HG03457 (cell line): ENCODE data around the gene CDH23.

Source experiments
- ATAC-seq: cut with Tn5 transposase; IDR thresholded peaks from one replicate; pipeline ENCODE4 v1.9.1; 2021; ENCODE audit warnings: moderate number of reproducible peaks; ENCODE audit not compliant: unreplicated experiment

CDH23 gene

DNA sequence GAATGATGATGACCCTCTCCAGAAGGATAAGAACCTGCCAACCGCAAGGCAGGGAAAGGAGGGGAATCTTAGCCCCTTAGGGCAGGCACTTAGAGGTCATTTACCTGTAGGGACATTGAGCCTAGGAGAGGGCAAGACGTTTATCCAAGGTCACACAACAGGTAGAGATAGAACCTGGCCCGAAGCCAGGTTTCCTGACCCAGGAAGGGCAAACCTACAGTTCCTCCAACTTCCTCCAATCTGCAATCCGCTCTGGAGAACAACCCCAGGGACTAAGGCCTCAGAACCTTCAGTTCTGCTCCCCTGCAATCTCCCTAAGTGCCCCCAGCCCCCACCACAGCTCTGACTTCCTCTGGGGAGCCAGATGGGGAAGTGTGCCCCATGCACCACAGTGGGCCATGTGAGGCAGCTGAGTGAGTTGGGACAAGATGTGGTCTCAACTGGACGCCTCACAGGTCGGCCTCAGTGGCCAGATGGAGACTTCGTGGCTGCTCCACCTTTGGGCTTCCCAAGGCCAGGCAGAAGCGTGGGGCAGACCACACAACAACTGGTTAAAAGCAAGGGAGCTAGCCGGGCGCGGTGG lies 455.7 kb downstream of the CDH23 start:
- no peak for ATAC-seq

DNA sequence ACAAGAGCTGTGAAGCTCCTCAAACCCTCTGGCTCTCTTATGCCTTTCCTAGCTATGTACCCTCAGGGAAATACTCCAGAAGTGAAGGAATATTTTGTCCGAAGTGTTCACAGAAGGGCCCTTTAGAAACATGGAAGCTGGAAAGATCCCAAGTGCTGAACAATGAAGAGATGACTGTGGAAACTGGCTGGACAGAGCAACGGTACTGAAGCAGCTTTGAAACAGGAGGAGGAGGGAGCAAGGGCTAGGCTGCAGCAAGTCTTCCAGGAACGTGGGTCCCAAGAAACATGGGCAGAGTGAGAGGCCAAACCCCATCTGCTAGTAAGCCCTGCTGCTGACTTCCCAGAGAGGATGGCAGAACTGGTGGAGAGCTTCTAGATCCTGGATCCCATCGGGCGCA lies 457.3 kb downstream of the CDH23 start:
- ATAC-seq, result no peak

DNA sequence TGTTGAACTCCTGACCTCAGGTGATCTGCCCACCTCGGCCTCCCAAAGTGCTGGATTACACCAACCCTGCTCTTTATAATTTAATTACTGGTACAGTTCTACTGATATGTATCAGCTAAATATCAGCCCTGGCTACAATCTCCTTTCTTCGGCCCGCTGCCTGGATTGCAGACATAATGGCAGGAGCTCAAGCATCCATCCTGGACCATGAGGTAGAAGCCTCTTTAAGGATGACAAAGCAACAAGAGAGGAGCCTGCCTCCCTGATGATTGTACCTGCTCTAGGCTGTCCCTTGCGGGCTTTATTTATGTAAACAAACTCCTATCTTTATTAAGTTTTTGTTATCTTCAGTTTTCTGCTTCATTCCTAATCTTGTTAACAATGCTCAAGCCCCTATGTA lies 459.9 kb downstream of the CDH23 start:
- no peak for ATAC-seq

DNA sequence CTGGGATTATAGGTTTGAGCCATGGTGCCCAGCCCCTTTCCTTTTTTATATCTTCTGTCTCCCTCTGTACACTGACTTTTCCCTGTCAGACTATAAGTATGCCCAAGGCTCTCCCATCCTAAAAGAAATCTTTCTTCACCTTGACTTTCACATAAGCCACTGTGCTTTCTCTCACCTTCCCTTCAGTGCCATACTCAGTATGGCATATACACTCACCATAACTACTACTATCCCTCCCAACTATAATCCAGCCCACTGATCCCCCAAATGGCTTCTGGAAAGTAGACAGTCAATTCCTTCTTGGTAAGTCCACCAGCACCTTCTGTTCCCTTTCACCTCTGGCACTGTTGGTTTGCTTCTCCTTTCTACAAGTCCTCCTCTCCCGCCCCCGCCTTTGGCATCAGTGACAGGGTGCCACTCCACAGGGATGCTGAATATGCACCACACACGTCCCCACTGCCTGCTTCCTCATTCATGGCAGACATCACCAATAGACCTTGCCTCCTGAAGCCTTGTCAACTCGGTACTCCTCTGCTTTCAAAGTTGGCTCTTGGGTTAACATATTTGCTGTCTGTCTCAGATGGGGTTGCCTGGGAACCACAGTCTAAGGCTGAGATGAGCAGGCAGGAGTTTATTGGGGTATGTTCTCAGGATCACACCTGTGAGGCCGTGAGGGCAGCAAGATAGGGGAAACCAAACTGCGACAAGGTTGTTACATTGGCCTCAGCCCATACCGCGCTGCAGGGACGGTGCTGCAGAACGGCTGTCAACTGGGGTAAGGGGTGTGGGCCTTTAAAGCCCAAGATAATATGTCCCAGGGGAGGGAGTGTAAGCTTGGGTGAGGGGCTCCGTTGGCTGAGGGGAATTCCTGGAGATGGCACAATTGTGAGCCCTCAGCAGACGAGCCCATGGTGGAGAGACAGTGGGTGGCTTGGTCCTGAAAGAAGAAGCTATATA lies 461.5 kb downstream of the CDH23 start:
- ATAC-seq, result no peak

DNA sequence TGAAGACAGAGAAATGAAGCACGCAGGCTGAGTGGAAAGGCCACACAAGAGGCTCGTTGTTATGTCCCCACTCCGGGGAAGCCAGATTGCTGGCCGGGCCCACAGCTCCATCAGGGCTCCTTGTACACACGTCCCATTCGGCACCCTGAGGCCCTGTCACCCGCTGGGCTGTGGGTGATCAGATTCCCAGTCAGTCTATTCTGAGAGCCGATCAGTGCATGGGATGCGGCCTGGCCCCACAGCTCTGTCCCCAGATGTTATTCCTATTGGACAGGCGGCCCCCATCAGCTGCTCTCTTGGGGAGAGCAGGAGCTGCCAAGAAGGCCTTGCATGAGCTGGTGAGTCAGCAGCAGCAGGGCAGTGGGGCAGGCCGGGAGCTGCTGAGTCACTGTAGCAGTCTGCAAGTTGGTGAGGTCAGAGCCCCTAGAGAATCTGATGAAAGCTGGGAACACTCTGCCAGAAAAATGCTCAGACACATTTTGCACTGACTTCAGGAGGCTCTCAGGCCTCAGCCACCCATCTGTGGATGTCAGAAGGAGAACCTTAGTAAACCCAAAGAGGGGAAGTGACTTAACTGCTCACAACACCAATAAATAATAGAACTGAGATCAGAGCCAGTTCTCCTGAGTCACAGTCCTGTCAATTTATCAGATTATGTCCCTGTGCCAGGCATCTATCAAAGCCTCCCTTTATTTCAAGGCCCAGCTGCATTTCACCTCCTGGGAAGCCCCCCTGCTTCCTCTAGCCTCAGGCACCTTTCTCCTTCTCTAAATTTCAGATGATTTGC lies 463.7 kb downstream of the CDH23 start:
- ATAC-seq, result no peak

DNA sequence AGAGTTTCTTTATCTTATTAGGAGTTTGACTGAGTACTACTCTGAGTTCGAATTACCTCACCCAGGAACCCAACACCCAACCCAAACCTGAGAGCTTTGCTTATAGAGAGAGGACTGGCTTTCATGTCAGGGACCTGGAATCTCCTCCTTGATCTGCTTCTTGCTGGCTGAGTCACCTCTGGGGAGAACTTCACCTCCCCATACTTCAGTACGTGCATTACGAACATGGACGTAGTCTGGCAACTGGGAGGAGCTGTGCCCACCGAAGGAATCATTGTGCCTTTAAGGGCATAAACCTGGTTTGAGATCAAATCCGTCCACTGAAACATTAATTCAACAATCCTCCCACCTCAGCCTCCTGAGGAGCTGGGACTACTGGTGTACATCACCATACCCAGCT lies 466.5 kb downstream of the CDH23 start:
- ATAC-seq, result no peak

DNA sequence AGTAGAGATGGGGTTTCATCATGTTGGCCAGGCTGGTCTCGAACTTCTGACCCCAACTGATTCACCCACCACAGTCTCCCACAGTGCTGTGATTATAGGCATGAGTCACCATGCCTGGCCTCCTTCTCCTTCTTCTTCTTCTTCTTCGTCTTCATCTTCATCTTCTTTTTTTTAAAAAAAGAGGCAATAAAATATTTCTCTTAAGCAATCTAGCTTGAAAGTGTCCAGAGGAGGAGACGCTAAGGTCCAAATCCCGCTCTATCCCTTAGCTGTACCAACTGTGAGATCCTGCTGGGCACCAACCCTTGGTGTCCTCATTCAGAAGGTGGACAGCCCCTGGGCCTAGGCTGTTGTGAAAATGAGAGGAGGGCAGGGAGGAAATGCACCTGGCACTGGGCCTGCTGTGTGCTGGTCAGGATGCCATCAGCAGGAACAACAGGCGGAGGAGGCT lies 468.2 kb downstream of the CDH23 start:
- no peak for ATAC-seq
